IMR-90 (cell line): ENCODE measurements around the gene CARM1. TPM values are rescaled to one million over a fixed set of nuclear protein-coding genes. Genes with fewer than 3 reads are reported as not detected.

Experiments
- ATAC-seq: fragments of 200-7000 bp; cut with Tn5 transposase; 2 replicates; pipeline ENCODE4 v1.9.1; 2020; ENCODE audit warnings: low read depth, mild to moderate bottlenecking, moderate library complexity
- BruUV-seq: library from RNA; stranded (reverse); fragments of 400-500 nt; replicated peaks from 2 replicates; lab custom pipeline; 2021; lab: Mats Ljungman, UMichigan
- CTCF ChIA-PET: fragments of 300-600 bp; formaldehyde crosslinking; extraction: SDS; loops from one replicate; lab custom pipeline; 2021; ENCODE audit warnings: antibody characterized with exemption; lab: Yijun Ruan, JAX
- POLR2A ChIA-PET: fragments of 300-600 bp; sonication (Branson Sonifier 250); formaldehyde crosslinking; loops from one replicate; lab custom pipeline; 2022; ENCODE audit warnings: antibody characterized with exemption; ENCODE audit not compliant: unreplicated experiment; lab: Charles Lee
- DNase-seq: peaks from one replicate; pipeline ENCODE4 v3.0.0; 2013
- H2AFZ ChIP-seq: replicated peaks from 2 replicates; pipeline ENCODE3; 2013; ENCODE audit warnings: low read length, mild to moderate bottlenecking; ENCODE audit not compliant: poor library complexity
- H2AK5ac ChIP-seq: 2 replicates; pipeline ENCODE4 v1.6.1; 2013; ENCODE audit warnings: low read depth, low read length, inconsistent platforms
- H2AK9ac ChIP-seq: replicated peaks from 2 replicates; pipeline ENCODE3; 2013; ENCODE audit warnings: mild to moderate bottlenecking, low read depth, low read length, moderate library complexity; ENCODE audit not compliant: poor library complexity
- H2BK120ac ChIP-seq: 2 replicates; pipeline ENCODE4 v1.6.1; 2013; ENCODE audit warnings: low read depth, low read length, inconsistent platforms
- H2BK15ac ChIP-seq: 3 replicates; pipeline ENCODE4 v1.6.1; 2013; ENCODE audit warnings: low read depth, low read length, inconsistent platforms
- H2BK20ac ChIP-seq: 2 replicates; pipeline ENCODE4 v1.6.1; 2013; ENCODE audit warnings: low read depth, mild to moderate bottlenecking, inconsistent platforms, low read length, moderate library complexity
- H2BK5ac ChIP-seq: 2 replicates; pipeline ENCODE4 v1.6.1; 2013; ENCODE audit warnings: mild to moderate bottlenecking, low read depth, low read length, inconsistent platforms; ENCODE audit not compliant: poor library complexity, severe bottlenecking
- H3K14ac ChIP-seq: replicated peaks from 2 replicates; pipeline ENCODE4 v1.6.1; 2013; ENCODE audit warnings: low read depth, low read length, inconsistent platforms
- H3K18ac ChIP-seq: 2 replicates; pipeline ENCODE4 v1.6.1; 2013; ENCODE audit warnings: low read depth, low read length, control low read depth
- H3K23ac ChIP-seq: 2 replicates; pipeline ENCODE4 v1.6.1; 2013; ENCODE audit warnings: low read depth, low read length, inconsistent platforms
- H3K27ac ChIP-seq: 2 replicates; pipeline ENCODE4 v1.5.1; 2013; ENCODE audit warnings: mild to moderate bottlenecking, control low read depth, low read length; ENCODE audit not compliant: insufficient read depth
- H3K27me3 ChIP-seq: 2 replicates; pipeline ENCODE4 v1.6.1; 2013; ENCODE audit warnings: low read length; ENCODE audit not compliant: control insufficient read depth, insufficient read depth
- H3K36me3 ChIP-seq: 2 replicates; pipeline ENCODE4 v1.6.1; 2013; ENCODE audit warnings: low read length, mixed read lengths; ENCODE audit not compliant: control insufficient read depth, insufficient read depth
- H3K4ac ChIP-seq: 2 replicates; pipeline ENCODE4 v1.6.1; 2013; ENCODE audit warnings: low read depth, low read length, inconsistent platforms
- H3K4me1 ChIP-seq: 2 replicates; pipeline ENCODE4 v1.6.1; 2013; ENCODE audit warnings: low read length, mixed read lengths; ENCODE audit not compliant: control insufficient read depth, insufficient read depth
- H3K4me2 ChIP-seq: 2 replicates; pipeline ENCODE4 v1.6.1; 2013; ENCODE audit warnings: low read depth, mild to moderate bottlenecking, control low read depth, low read length, moderate library complexity
- H3K4me3 ChIP-seq: 2 replicates; pipeline ENCODE4 v1.5.1; 2013; ENCODE audit warnings: low read depth, mild to moderate bottlenecking, control low read depth, low read length, moderate library complexity; ENCODE audit not compliant: insufficient read depth
- H3K56ac ChIP-seq: 2 replicates; pipeline ENCODE4 v1.6.1; 2013; ENCODE audit warnings: low read length, inconsistent platforms; ENCODE audit not compliant: insufficient read depth; ENCODE audit errors: extremely low read depth
- H3K79me1 ChIP-seq, 2 experiments: 2 replicates each; pipeline ENCODE4 v1.6.1; 2013; ENCODE audit warnings: low read length in 2 of 2, inconsistent platforms in 1 of 2, low read depth in 1 of 2
- H3K9ac ChIP-seq: 2 replicates; pipeline ENCODE4 v1.6.1; 2013; ENCODE audit warnings: low read depth, low read length, control low read depth
- H3K9me1 ChIP-seq: 2 replicates; pipeline ENCODE4 v1.6.1; 2013; ENCODE audit warnings: low read length, inconsistent platforms; ENCODE audit not compliant: insufficient read depth
- H3K9me3 ChIP-seq: 2 replicates; pipeline ENCODE4 v1.6.1; 2013; ENCODE audit warnings: low read length; ENCODE audit not compliant: control insufficient read depth, insufficient read depth
- H4K20me1 ChIP-seq: 2 replicates; pipeline ENCODE4 v1.6.1; 2013; ENCODE audit warnings: low read length, inconsistent platforms; ENCODE audit not compliant: insufficient read depth
- H4K5ac ChIP-seq: 2 replicates; pipeline ENCODE4 v1.6.1; 2013; ENCODE audit warnings: mild to moderate bottlenecking, low read depth, low read length, control low read depth
- H4K8ac ChIP-seq, 2 experiments: 2 replicates each; pipeline ENCODE4 v1.6.1; 2013; ENCODE audit warnings: low read depth in 2 of 2, low read length in 2 of 2, control low read depth in 1 of 2, inconsistent platforms in 1 of 2
- H4K91ac ChIP-seq: 2 replicates; pipeline ENCODE4 v1.6.1; 2013; ENCODE audit warnings: low read depth, low read length, inconsistent platforms; ENCODE audit not compliant: insufficient read depth
- BHLHE40 ChIP-seq: fragments of 150-350 bp; IDR thresholded peaks from 2 replicates; pipeline ENCODE4 v1.6.1; 2016; ENCODE audit warnings: mild to moderate bottlenecking, low read depth, low read length
- CEBPB ChIP-seq: IDR thresholded peaks from 2 replicates; pipeline ENCODE4 v1.6.1; 2012; ENCODE audit warnings: low read depth, low read length, improper control_type of control experiment
- CHD1 ChIP-seq: IDR thresholded peaks from 2 replicates; pipeline ENCODE4 v1.6.1; 2012; ENCODE audit warnings: low read depth, low read length, improper control_type of control experiment
- CTCF ChIP-seq: conservative IDR thresholded peaks from 2 replicates; pipeline ENCODE4 v1.5.1; 2012; ENCODE audit warnings: mild to moderate bottlenecking, low read depth, low read length, improper control_type of control experiment
- MAZ ChIP-seq: IDR thresholded peaks from 2 replicates; pipeline ENCODE4 v1.6.1; 2012; ENCODE audit warnings: low read depth, mild to moderate bottlenecking, low read length, improper control_type of control experiment, moderate library complexity, borderline replicate concordance
- MXI1 ChIP-seq: IDR thresholded peaks from 2 replicates; pipeline ENCODE4 v1.6.1; 2012; ENCODE audit warnings: low read depth, mild to moderate bottlenecking, low read length, moderate library complexity, borderline replicate concordance
- NFE2L2 ChIP-seq: fragments of 150-350 bp; IDR thresholded peaks from 2 replicates; pipeline ENCODE4 v1.6.1; 2016; ENCODE audit warnings: low read depth, mild to moderate bottlenecking, low read length
- POLR2A ChIP-seq: IDR thresholded peaks from 2 replicates; pipeline ENCODE4 v1.6.1; 2012; ENCODE audit warnings: mild to moderate bottlenecking, low read depth, low read length
- RAD21 ChIP-seq: IDR thresholded peaks from 2 replicates; pipeline ENCODE4 v1.6.1; 2012; ENCODE audit warnings: low read length, improper control_type of control experiment
- RCOR1 ChIP-seq: IDR thresholded peaks from 2 replicates; pipeline ENCODE4 v1.6.1; 2012; ENCODE audit warnings: mild to moderate bottlenecking, low read length, improper control_type of control experiment; ENCODE audit not compliant: insufficient replicate concordance
- RFX5 ChIP-seq: IDR thresholded peaks from 2 replicates; pipeline ENCODE4 v1.8.0; 2012; ENCODE audit warnings: low read depth, mild to moderate bottlenecking, low read length, moderate library complexity
- WGBS, 2 experiments: methylation state at CpG; one replicate each; pipeline versions ENCODE4 v1.1.5 to v1.1.7; 2013; ENCODE audit warnings: missing lambda C conversion rate in 2 of 2; ENCODE audit not compliant: insufficient read length in 1 of 2; ENCODE audit errors: extremely low coverage in 2 of 2; 5-methylcytosine and 5-hydroxymethylcytosine counted together
- dilution Hi-C: fragments of 300-500 bp; cut with HindIII; formaldehyde crosslinking; loops from one replicate; pipeline ENCODE4 v1.14.3; 2018; ENCODE audit warnings: low sequenced_read_pairs; ENCODE audit not compliant: unreplicated experiment
- in situ Hi-C: fragments of 300-500 bp; cut with MboI; formaldehyde crosslinking; loops from 3 replicates; pipeline ENCODE4 v1.14.3; 2019; ENCODE audit warnings: low sequenced_read_pairs, inconsistent platforms, mixed read lengths
- intact Hi-C: fragments of 100-400 bp; cut with micrococcal nuclease; formaldehyde crosslinking; loops from 2 replicates; pipeline ENCODE4 v1.10.0; 2022
- polyA plus RNA-seq, 3 experiments: library from polyadenylated mRNA; depleted of rRNA; stranded (reverse); fragments of >200 nt; gene quantifications; 2 replicates each; pipeline ENCODE4 v1.2.3, GENCODE V29; 2012; ENCODE audit warnings: low replicate concordance in 1 of 3
- total RNA-seq: library from RNA; depleted of rRNA; stranded (reverse); fragments of >200 nt; gene quantifications from 2 replicates; pipeline ENCODE4 v1.2.3, GENCODE V29; 2012
- TF ChIP-seq, protein P1 (sequence below): fragments of 150-350 bp; IDR thresholded peaks from 2 replicates; pipeline ENCODE4 v1.6.1; 2017; ENCODE audit warnings: mild to moderate bottlenecking, antibody characterized with exemption, low read length, low read depth

CARM1 gene
- total and polyA plus RNA-seq, 2 of the 4 experiments (the other 2 are of a cell fraction) = 20.3 to 67.1 TPM

DNA sequence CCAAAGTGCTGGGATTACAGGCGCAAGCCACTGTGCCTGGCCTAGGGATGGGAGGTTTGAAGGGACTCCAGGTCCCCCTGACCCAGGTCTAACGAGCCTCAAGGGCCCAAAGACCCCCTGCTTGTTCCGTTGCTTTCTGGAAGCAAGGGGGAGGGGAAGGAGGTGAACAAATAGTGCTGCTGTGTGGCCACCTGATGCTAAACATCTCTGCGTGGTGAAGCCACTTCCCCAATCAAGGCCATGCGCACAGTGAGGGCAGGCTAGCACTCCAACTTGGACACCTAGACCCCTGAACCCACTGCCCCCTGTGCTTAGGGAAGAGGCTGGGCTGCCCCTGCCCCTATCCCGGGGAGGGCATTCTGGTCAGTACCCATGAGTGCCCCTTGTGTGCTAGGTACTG, 24.0 kb downstream of the CARM1 start:
- Histone ChIP-seq H4K91ac (no peak overlapping the region), H2BK5ac (no peak overlapping the region), H2AFZ (no peak overlapping the region), H4K20me1 (peaks cover 76% of the 10 kb centered on the region), H2BK15ac (no peak overlapping the region), H2BK20ac (no peak overlapping the region), H4K5ac (no peak overlapping the region), H3K18ac (no peak overlapping the region), H3K23ac (no peak overlapping the region), H3K27ac (no peak overlapping the region), H2AK5ac (no peak overlapping the region), H3K4me1 (peaks cover 16% of the 10 kb centered on the region), H3K9ac (no peak overlapping the region), H3K4ac (no peak overlapping the region), H3K36me3 (no peaks in the 10 kb centered on the region), H3K14ac (no peak overlapping the region), H3K9me1 (peaks cover 31% of the 10 kb centered on the region), H2AK9ac (no peak overlapping the region), H3K27me3 (no peaks in the 10 kb centered on the region), H3K9me3 (no peaks in the 10 kb centered on the region), H3K4me2 (no peak overlapping the region), H3K4me3 (no peak overlapping the region), H3K56ac (no peak overlapping the region), H4K8ac (no peak overlapping the region), H3K79me1 (peaks cover 37 to 91% of the 10 kb centered on the region in 2 experiments), H2BK120ac (no peak overlapping the region)
- POLR2A ChIA-PET = no interaction called here
- 100% methylated on average over 1 of the region's 6 CpGs; no CpG with 5 or more reads in 1 of the 2 experiments for WGBS, 2 experiments
- dilution Hi-C loops = no loop called here
- BruUV-seq = no TSS peak
- intact Hi-C loops = no loop called here
- no peak for TF ChIP-seq BHLHE40
- TF ChIP-seq RCOR1 = no peak
- TF ChIP-seq RAD21 = no peak
- no peak for TF ChIP-seq NFE2L2
- no peak for TF ChIP-seq RFX5
- no peak for TF ChIP-seq CTCF
- TF ChIP-seq CHD1 = no peak
- no peak for TF ChIP-seq MXI1
- no peak for TF ChIP-seq MAZ
- TF ChIP-seq POLR2A = no peak
- TF ChIP-seq CEBPB = no peak
- TF ChIP-seq, protein P1, sequence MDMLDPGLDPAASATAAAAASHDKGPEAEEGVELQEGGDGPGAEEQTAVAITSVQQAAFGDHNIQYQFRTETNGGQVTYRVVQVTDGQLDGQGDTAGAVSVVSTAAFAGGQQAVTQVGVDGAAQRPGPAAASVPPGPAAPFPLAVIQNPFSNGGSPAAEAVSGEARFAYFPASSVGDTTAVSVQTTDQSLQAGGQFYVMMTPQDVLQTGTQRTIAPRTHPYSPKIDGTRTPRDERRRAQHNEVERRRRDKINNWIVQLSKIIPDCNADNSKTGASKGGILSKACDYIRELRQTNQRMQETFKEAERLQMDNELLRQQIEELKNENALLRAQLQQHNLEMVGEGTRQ = no peak
- ATAC-seq (no peak), DNase-seq (no peak)
- CTCF ChIA-PET = no interaction called here
- in situ Hi-C loops = no loop called here
